Measurements from ENCODE around the gene DEDD2.

Gene DEDD2

DNA sequence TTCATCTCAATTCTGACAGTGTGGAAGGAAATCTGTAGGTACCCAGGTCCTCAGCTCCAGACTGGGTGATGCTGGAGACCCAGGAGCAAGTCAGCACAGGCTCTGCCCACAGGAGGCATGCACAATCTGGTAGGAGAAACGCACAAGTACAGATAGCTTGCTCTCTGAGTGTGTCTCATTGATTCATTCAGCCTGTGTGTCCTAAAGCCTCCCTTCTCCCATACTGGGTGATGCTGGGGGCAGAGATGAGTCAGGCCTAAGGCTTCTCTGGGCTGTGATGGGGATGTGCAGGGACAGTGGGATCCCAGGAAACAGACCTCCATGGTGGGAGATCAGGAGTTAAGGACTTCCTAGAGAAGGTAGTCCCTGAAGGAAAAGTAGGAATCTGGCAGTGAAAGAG is 9.4 kb upstream of the DEDD2 start:
- no peak for DNase-seq

DNA sequence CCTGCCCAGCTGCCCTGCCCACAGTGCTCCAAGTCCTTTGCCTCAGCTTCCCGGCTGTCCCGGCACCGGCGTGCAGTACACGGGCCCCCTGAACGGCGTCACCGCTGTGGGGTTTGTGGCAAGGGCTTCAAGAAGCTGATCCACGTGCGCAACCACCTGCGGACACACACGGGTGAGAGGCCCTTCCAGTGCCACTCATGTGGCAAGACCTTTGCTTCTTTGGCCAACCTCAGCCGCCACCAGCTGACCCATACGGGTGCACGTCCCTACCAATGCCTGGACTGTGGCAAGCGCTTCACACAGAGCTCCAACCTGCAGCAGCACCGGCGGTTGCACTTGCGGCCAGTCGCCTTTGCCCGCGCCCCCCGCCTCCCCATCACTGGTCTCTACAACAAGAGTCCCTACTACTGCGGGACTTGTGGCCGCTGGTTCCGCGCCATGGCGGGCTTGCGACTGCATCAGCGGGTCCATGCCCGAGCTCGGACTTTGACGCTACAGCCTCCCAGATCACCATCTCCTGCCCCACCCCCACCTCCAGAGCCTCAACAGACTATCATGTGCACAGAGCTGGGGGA is 8.3 kb upstream of the DEDD2 start:
- no peak for DNase-seq

DNA sequence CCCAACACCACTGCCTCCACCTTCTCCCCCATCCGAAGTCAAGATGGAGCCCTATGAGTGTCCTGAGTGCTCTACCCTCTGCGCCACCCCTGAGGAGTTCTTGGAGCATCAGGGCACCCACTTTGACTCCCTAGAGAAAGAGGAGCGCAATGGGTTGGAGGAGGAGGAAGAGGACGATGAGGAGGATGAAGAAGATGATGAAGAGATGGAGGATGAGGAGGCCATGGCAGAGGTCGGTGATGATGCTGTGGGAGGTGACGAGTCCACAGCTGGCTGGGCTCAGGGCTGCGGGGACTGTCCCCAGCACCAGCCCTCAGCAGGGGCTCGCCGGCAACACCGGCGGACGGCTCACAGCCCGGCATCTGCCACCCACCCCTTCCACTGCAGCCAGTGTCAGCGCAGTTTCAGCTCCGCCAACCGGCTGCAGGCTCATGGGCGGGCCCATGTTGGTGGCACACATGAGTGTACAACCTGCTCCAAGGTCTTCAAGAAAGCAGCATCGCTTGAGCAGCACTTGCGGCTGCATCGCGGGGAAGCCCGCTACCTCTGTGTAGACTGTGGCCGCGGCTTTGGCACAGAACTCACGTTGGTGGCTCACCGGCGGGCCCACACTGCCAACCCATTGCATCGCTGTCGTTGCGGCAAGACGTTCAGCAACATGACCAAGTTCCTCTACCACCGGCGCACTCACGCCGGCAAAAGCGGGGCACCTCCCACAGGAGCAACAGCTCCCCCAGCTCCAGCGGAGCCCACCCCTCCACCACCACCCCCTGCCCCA is 7.7 kb upstream of the DEDD2 start:
- no peak for DNase-seq

DNA sequence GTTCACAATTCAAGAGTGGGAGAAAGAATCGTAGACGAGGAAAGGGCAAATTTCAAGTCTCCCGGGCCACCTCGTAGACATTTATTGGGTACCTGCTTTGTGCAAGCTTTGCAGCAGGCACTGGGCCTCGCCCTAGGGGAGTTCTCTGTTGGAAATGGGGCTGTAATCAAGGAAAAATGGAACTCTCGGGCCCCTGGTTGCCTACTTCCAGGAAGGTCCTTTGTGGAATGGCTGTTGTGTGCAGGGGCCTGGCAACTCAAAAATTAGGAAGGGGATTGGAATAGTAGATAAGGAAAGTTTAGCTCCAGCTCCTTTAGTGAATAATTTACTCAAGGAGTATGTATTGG is 3.2 kb upstream of the DEDD2 start:
- DNase-seq, result no peak

DNA sequence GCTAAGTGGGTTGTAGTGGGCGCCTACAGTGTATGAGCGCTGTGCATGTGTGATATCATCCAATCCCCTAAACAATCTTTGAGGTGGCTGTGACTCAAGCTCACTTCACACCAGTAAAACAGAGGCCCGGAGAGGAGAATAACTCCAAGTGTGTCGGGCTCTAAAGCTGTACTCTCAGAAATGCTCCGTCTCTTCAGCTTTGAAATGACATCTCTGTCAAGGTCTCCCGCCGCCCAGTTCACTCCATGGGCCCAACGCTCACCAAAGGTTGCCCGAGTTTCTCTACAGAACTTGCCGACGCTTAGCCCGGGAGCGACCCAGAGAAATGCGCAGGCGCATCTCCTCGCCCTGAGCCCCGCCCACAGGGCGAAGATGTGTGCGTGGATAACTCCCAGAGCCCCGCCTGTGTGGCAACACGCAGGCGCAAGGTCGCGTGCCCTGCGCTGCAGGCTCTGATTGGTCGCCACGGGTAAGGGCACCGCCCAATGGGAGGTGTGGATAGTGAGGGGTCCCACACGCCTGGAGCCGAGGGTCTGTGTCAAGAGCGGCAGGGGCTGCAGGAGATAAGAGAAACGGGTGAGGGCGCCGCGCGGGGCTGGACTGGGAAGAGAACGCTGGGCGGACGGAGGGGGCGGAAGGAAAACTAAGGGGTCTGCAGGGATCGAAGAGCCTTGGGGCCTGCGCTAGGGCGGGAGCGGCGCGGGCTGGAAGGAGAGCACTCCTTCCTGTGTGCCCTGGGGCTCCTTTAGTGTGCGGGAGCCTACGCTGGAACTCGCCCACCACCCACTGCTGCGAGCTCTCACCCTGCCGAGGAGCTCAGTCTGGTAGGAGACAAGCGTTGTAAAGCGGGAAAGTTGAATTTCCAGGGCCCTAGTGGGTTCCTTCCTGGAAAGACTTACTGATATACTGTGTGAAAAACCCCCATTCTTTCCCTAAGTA is 2.6 kb upstream of the DEDD2 start, which contains the start of gene ZNF526:
Gene ZNF526 (plus strand): TSS at position 501 of the 939 bp plus-strand sequence. CDS start 4,092 bp downstream, outside the sequence.
- DNase-seq, result peak; percentile 96

DNA sequence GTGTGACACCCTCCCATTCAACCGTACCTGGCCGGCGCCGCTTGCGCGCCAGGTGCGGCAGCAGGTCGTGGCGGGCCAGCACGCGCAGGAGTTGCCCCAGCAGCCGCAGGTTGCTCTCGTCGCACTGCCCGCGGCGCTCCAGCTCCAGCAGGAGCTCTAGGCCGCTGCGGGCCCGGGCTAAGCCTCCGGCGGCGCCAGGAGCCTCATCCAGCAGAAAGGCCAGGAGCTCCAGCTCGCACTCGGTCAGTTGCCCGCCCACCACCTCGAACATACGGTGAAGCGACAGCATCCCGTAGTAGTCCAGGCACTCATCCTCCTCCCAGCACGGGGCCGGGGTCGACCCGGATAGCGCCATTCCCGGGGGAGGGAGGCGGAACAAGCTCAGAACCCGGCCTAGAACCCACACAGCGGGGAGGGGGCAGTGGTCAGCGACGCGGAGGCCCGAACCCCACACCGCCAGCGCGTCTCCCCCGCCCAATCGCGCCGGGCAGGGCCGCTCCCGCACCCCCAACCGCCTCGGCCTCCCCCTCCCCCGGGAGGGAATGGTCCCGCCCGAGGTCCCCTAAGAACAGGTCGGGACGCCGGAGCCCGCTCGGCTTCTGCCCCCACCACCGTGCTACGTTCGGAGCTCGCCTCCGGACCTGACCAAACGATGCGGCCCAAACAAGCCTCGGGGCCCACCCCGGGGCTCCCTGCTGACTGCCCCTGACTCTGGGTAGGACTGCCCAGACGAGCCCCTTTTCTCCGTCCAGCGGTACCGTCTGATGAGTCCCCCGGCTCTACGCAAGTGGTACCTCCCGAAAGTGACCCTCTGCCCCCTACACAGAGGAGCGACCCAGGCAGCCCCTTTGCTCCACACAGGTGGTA is 591 bp downstream of the DEDD2 start:
- DNase-seq, result no peak

DNA sequence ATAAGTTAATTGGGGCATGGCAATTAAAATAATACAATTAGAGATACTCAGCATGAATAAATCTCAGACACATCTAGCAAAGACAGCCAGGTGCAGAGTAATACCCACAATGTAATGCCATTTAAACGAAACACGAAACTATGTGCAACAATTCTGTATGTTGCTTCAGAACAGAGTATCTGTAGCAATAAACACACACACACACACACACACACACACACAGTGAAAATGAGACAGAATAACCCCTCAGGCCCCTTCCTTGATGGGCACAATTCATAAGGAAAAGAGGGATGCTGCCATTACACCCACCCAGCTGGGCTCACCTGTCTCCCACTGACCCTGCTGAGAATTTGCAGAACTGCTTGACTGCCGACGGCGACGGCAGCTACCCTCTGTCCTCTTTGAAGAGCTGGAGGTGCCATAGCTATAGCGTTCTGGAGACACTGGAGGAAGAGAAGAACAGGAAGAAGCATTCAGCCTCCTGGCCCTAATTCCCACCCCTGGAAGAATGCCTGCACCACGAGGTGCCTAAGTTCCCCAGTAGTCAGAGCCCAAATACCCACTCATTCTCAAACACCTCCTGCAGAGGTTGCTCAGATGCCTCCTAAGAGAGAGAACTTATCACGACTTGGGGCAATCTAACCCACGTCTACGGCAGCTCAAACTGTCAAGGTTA is 2.5 kb downstream of the DEDD2 start:
- no peak for DNase-seq

DNA sequence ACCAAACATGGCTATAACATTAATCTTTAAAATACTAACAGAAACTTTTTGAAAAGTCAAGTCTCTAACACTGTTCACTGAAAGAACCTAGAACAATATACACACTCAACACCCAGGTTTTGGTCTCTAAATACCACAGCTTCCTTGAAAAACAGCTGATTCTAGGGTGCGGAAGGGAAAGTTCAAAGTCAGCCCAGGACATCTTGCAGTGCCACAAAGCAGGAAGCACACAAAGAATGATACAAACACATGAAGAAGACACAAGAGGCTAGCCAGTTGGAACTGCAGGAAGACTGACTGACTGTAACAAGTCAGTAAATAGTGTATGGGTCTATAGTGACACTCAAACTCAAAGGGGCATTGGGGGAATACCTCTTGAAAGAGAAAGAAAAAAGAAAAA is 4.6 kb downstream of the DEDD2 start:
- DNase-seq, result no peak

DNA sequence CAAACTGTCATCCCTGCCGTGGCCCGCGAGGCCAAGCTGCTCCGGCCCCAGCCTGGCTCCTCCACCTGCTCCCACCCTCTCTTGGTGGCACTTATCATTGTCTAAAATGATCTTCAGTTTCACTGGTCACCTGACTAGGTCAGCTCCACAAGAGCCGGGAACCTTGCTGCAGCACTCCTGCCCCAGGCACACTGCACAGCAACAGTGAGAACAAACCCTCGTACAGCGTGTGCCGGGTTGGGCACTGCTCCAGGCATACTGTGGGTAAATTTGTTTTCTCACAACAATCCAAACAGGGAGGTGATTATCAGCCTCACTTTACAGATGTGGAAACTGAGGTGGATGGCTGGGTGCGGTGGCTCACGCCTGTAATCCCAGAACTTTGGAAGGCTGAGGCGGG is 8.9 kb downstream of the DEDD2 start:
- DNase-seq, result no peak

DNA sequence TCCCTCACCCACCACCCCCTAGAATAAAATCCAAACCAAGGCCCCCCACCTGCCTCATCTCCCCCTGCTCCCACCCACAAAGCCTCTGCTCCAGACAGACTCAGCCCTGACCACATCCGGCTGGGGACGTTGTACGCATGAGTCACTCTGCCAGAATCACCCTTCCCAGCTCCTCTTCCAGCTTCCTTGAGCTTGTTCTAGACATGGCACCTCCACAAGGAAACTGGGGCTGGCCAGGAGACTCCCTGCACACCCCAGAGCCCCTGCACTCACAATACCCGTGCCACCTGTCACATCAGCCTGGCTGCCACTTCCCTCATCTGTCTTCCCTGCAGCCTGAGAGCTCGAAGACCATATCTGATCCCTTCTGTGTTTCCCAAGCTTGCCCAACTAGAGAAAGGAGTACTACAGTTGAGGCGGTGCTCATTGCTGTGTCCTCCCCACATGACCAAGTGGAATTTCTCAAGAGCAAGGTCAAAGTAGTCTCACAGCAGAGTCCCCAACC is 9.7 kb downstream of the DEDD2 start:
- DNase-seq, result peak; percentile 22

DNA sequence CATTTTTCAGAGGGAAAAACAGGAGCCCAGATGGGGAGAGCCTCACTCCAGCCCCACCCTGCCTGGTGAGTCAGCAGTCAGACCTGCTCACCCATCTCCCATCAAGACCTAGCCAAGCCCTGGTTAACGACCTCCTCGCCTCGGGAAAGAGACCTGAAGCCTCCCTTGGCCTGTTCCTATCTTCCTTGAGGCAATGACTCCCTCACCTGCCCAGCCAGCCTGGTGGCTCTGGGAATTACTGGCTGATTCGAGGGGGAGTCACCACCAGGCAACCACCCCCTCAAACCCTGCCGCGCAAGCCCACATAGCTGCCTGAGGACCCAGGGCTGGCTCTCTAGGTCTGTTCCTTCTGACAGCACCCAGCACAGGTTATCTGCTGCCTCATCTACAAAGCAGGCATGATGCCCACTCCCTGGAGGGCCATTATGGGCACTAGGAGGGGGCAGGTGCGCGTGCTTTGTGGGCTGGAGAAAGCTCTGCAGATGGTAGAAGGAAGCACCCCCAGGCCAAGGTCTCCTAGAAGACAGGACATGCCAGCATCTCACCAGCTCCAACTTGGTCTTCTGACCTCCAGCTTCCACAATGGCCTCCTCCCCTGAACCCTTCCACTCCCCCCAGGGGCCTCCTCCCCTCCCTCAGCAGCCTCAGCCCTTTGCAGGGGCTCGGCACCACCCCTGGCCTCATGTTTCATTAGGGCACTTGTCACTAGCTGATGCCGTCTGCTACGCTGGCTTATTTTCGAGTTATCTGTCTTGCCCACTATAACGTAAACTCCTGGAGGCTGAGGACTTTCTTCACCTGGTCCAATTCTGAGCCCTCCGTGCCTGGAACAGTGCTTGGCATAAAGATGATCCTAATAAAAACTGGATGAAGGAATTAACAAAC is 10.4 kb downstream of the DEDD2 start:
- no peak for DNase-seq

DNA sequence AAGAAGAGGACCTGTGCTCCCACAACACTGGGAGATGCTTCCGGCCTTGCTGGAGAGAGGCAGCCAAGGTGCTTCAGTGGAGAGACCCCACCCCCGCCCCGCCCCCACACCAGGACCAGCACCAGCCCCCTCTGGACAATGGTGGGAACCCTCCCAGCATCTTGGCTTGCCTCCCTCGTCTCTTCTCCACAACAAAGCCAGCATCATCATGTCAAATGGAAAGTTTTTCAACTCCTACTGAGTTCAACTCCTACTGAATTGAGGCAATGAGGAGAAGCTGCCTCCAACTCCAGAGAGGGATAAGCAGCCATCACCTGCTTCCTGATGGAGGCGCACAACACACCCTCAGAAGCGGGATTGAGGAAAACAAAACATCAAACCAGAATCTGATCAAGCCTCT is 12.8 kb downstream of the DEDD2 start:
- no peak for DNase-seq

DNA sequence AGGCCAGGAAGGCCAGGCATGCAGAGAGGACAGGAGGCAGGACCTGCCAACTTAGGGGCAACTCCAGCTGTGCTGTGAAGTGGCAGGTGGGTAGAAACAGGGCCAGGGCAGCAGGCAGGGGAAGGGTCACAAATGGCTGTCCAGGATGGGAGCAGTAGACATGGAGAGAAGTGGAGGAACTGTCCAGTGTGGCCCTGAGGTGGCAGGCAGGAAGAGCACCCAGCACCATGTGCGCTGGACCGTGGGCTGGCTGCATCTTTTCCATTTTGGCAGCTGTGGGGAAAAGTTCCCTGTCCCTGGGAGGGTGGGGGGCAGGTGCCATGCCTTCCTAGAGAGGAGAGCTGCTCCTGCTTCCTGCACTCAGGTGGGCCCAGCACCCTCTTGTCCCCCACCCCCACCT is 13.8 kb downstream of the DEDD2 start:
- DNase-seq, result no peak

DNA sequence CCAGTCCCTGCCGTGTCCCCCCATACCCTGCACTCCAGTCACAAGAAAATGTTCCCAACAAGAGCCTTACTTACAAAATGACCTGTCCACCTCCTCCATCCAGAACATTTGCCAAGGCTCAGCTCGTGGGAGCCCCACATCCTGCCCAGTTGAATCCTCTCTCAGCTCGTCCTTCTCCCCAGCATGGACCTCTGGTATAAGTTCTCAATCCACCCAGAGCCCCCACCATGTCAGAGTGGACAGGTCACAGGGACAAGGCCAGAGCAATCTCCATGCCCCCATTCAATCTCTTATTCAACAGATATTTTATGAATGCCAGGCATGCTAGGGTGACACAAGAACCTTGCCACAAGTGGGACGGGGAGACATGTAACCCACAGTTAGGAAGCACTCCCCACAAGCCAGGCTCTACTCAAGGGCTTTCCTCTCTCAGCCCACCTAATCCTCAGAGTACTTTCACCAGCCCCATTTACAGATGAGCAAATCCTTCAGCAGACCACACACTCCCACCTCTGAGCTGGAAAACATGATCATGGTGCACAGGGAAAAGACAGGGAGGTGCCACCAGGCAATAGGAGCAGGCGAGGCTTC is 15.1 kb downstream of the DEDD2 start:
- DNase-seq, result no peak

DNA sequence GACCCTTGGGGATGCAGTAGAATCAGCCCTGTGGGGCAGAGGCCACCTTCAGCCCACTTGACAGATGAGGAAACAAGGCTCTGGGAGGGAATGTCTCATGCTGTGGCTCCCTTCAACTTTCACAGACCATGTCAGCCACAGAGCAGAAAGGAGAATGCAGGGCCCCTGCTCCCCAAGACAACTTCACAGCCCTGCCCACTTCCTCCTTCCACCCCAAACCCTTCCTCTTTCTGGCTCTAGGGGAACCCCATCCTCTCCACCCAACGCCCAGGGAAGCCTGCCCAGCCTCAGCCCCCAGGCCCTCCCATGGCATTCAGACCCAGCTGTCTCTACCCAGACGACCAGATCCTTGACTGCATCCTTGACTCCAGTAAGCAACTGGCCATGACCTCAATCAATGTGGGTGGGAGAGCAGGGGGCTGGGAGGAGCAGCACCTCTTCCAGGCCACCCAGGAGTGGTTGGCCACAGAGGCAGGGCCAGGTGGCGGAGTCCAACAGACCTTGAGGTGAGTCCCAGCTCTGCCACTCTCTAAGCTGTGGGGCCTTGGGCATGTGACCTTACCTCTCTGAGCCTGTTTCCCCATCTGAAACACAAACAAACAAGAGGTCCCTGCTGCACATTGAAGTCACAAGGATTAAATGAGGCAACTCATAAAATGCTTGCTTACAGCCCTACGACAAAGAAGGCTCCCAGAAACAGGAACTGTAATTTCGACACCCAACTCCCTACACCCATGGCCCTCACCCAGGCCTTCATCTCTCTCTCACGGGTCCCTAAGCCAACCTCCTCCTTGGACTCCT is 15.8 kb downstream of the DEDD2 start:
- DNase-seq, result peak; percentile 52

DNA sequence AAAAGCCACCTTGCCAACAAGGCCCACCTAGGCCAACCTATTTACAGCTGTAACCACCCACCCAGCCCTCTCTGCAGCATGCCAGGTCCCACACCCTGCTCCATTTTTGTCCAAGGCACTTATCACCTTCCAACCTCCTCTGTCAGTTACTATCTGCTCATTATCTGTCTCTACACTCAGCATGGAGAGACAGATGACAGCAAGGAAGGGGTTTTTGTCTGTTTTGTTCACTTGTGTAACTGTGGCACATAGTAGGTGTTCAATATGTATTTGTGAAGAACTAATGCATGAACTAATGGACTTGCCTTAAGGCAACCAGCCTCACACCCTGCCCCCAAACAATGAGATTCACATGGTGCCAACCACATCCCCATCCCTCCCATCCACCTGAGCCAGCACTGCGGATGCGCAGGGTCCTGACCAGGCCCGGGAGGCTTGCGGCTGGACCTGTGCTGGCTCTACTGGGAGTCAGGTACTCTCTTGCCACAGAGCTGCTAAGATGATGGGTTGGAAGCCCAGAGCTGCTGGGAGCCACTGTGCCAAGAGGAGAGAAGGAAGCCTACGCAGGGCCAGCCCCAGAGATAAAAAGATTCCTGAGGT is 17.3 kb downstream of the DEDD2 start:
- DNase-seq, result no peak

DNA sequence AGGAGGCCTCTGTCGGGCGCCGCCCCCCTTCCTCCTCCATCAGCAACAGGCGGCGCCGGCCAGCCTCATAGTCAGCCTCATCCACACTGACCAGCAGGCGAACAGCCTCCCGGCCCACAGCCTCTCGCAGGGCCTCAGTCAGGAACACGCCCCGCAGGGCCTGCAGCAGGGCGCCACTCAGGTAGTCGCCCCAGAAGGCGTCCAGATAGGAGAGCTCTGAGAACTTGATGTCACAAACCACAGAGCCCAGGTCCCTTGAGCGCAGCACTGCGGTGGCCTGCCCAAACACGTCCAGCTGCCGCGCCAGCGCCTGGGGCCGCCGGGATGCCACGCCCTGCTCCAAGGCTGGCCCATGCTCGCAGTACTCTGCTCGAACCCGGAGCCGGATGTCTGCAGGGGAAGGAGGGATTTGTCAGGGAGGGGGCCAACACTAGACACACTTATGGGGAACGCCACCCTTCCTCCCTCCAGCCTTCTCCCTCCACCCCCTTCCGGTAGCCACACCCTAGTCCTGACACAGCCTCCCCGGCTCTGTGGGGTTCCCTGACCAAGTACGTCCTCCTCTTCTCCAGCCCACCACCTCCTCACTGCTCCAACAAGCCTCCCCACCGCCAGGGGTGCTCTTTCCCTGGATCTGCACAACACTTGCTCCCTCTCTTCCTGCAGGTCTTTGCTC is 17.9 kb downstream of the DEDD2 start:
- peak; percentile 54 for DNase-seq

DNA sequence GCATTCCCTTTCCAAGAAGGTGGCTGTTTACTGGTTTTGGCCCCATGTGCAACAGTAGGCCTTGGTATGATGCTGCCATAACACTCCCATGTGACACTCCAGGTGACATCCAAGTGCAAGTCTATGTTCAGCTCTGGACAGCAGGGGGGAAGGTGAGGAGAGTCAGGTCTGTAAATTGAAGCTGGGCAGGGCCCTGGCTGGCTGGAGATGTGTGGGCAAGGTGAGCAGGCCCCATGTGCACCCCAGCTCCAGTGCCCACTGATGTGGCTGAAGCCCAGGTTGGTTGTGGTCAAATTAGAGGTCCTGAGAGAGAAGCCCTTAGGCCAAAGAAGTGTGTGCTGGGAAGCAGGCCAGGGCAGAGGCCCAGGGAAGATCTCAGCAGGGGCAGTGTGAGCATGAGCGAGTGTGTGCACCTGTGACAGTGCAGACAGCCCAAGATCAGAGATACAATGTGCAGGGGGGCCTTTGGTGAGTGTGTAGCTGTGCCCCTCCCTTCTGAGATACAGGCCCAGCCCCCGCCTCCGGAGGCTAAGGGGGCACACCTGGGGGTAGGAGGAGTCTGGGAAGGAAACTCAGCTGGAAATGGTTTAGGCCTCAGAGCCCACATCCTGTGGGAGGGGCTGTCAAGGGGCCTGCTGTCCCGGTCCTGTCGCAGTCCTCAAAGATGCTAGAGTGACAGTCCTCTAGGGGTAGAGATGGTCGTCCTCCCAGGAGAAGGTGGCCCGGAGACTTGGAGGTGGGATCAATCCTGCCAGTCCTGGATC is 18.6 kb downstream of the DEDD2 start:
- peak; percentile 85 for DNase-seq
